GM19438 (cell line): Measurements from ENCODE around the gene VTN.

ENCODE experiments used
- ATAC-seq: cut with Tn5 transposase; IDR thresholded peaks from one replicate; pipeline ENCODE4 v1.9.1; 2021; ENCODE audit warnings: low read depth; ENCODE audit not compliant: unreplicated experiment

VTN gene

DNA sequence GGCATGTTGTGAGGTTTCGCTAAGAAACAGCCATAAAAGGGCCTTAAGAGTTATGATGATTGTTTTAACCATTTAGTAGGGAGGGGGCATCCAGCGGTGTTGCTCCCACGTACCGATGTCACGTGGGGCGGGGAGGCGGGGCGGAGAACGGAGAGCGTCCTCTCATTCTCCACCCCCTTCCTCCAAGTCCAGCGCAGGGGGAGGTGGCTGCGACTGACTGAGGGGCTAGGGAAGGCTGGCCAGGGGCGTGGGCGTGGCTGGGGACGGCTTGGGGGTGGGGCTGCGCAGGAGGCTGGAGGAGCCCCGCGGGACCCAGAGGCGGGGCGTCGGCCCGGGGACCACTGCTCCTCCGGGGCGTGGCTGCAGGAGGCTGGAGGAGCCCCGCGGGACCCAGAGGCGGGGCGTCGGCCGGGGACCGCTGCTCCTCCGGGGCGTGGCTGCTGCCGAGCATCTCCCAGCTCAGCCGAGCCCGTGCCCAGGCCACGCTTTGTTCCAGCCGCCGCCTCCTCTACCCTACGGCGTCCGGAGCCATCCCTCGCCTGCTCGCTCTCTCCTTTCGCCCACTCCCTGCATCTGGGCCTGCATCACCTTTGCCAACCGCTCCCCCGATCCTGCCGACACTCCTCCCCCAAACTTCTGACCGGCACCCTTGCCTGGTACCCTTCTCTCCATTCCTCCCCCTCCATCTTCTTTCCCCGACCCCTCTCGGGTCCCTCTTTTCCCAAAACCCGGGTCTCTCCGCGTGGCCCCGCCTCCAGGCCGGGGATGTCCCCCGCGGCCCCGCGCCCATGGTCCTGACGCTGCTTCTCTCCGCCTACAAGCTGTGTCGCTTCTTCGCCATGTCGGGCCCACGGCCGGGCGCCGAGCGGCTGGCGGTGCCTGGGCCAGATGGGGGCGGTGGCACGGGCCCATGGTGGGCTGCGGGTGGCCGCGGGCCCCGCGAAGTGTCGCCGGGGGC, 1.4 kb upstream of the VTN start, which contains the start of gene SARM1:
TSS of gene SARM1 (plus strand) at position 450 of the 958 bp plus-strand sequence. CDS start at position 789, 339 bp downstream.
- peak; percentile 65 for ATAC-seq

DNA sequence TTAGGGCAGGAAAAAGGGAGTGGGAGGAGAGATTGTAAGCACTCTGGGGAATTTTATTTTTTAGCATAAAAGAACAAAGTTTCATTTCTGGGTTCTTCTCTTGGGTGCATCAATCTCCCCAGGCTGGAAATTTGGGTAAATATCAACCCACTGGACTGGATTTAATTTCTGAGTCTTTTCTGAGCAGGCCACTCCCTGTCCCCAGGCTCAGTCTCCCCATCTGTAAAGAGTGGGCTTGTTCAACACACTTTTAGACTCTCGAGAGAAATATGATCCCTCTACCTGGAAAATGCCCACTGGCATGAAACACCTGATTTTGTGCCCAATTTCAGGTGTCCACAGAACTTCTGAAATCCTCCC, 617 bp upstream of the VTN start:
- no peak for ATAC-seq

DNA sequence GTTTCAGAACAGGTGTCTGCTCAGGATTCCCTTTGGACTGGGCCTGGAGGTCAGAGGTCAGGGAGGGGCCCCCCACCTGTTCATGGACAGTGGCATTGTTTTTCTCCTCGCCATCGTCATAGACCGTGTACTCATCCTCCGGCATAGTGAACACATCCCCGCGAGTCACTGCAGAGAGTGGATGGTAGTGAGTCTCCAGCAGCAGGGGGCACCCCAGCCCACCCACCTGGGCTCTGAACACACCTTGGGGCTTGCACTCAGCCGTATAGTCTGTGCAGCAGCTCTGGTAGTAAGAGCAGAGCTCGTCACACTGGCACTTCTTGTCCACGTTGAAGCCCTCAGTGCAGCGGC, 448 bp downstream of the VTN start:
- ATAC-seq = no peak

DNA sequence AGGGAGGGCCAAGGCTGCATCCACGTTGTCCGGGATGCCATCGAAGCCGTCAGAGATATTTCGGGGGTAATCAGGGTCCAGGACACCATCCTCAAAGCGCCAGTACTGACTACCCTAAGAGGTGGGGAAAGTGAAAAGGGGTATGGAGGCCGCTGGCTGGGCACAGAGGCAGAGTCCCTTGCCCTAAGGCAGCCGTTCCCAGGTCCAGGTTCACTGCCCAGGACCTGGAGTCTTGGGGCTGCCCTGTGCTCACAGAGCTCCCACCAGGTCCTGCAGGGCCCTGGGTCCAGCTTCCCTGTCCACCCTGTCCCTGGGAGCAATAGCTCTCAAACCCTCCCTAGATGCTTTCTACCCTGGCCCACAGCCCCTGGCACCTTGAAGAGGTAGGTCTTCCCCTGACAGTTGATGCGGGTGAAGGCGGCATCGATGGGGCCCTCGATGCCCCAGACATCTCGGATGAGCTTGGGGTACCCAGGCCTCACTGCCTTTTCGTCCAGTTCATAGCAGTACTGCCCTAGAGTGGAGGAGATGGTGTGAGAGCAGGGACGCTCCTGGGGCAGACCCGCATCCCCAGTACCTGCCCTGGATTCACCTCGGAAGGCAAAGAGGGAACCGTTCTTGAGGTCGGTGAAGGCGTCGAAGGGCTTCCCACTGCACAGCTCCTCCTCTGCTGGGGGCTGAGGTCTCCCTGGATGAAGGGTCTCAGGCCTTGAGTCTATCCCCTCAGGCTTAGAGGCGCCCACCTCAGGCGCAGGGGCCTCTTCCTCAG, 1.0 kb downstream of the VTN start:
- no peak for ATAC-seq

DNA sequence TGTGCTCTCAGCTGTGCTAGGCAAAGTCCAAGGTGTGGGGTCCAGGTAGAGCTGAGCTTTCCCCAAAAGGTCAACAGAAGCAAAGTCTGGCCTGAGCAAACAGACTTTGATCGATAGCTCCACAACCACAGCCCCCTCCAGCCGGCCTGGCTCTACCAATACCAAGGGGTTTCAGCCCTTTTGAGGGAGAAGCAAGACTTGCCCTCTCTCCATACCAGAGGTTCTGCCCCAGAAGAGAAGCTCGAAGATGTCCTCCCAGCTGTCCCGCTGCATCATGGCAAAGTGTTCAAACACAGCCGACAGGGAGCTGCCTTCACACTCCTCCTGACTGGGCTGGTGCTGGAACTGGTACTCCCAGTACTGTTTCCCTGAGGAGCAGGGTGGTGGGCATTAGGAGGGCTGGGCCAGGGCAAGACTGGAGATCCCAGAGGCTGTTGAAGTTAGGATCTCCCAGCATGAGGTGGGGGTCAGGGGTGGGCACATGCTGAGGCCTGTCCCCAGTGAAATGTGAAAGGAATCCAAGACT, 1.7 kb downstream of the VTN start:
- no peak for ATAC-seq

DNA sequence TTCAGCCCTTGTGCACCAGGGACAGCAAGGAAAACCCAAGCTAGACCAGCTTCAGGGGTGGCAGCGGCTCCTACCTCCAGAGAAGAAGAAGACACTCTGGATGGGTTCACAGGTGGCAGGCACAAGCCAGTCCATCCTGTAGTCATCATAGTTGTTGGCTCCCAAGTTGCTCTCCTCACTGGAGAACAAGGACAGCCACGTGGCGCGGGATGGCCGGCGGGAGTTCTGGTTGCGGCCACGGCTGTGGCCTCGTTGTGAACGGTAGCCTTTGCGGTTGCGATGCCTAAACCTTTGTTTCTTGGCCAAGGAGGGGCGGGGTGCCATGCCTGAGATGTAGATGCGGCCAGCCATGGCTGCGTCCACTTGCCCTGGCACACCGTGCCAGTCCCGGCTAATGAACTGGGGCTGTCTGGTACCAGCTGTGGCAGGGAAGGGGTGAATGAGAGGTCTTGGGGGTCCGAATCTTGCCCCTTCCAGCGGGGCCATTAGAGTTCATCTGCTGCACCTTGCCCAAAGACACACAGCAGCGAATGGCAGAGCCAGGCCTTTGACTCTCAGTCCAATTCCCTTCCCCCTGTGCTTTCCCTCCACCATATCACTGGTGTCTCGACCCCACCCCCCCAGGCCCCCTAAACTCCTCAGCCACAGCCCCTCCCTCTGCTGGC, 2.3 kb downstream of the VTN start:
- ATAC-seq = no peak

DNA sequence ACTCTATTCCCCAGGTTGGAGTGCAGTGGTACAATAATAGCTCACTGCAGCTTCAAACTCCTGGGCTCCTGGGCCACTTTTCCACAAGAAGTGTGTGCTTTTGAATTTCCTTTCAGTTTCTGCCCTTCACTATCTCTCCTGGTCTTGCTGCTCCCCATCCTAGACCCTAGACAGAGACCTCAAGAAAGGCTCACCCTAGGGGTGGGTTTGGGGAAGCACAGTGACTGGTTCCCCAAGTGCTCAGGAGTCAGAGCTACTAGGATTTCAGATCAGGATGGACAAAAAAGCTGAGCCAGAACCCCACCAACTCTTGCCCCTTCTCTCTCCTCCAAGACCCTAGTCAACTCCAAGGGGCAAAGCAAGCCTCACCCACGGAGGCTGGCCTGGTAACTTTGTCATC, 3.5 kb downstream of the VTN start:
- no peak for ATAC-seq

DNA sequence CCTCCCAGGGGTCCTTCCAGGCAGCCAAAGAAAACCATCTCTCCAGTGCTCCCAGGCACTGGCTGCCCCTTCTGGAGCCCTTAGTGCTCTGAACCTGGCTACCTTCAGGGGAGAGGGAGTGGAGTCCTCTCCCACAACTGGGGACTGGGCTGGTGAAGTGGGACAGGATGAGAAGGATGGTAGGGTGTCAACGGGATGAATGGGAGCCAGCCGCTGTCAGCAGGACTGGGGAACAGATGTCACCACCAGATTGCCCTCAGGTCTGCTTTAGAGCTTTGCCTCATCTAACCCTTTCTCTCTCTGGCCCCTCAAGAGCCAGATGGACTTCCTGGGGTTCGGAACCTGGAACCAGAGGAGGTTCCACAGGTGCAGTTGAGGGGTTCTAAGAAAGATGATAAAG, 4.6 kb downstream of the VTN start:
- no peak for ATAC-seq

DNA sequence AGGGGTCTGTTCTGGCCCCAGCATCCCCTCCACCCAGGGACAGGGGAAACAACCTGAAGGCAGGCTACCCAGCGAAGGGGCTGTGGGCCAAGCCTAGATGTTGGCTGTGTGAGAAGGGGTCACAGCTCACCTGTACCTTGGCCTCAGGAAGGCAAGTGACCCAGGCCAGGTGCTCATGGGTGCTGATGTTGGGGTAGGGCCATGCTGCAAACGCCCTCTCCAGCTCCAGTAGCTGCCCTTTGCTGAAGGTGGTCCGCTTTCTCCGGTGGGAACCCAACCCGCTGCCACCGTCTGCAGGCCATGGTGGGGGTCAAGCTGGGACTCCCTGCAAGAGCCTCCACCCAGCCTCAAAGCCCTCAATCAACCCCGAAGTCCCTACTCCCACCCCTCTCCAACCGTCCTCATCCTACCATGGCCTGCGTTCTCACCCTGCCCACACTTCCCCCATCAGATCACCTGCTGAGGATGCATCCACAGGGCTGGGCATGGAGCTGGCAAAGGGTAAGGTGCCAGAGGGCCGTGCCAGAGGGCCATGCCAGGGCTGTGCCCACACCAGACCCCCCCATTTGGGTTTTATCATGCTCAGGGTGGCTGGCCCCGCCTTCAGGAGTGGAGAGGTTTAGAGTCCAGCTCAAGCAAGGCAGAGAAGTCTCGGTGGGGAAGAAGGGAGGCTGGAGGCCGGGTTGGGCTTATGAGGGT, 5.3 kb downstream of the VTN start, which contains the start of gene SEBOX:
TSS of gene SEBOX (minus strand) at position 535 of the 699 bp plus-strand sequence. CDS start at position 487, 48 bp downstream.
- ATAC-seq = no peak

DNA sequence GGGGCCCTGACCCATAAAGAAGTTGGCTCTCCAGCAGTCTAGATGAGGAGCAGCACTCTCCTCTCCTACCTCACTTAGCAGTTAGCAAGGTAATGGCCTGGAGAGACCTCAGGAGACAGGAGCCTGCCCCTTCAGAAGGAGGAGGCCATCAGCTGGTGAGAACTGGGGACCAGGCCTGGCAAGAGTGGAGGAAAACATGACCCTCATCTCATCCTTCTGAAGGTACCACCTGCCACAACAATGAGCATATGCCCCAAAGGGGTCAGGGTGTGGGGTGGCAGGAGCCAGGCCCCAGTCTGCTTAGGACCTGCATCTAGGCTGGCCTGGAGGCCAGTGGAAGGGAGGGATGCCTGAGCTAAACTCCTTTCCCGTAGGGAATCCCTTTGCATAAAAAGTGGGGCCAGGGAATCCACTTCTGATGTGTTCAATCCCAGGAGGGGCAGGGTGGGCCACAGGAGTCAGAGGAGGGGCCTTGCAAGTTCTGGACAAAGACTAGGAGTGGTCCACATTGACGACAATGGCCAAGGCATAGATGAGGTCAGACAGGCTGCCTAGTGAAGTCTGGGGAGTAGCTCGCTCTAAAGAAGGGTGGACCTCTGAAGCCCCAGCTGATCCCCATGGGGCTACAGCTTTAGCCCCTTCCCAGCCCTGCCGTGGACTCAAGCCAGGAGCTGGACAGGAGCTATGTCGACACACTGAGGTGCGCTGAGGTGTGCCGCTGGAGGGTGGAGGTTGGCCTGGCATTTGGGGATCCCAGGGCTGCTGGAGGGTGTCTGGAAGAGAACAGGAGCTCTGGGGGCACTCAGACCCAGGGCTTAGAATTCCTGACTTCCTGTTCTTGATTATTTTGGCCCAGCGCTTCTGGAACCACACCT, 6.1 kb downstream of the VTN start:
- ATAC-seq = no peak

DNA sequence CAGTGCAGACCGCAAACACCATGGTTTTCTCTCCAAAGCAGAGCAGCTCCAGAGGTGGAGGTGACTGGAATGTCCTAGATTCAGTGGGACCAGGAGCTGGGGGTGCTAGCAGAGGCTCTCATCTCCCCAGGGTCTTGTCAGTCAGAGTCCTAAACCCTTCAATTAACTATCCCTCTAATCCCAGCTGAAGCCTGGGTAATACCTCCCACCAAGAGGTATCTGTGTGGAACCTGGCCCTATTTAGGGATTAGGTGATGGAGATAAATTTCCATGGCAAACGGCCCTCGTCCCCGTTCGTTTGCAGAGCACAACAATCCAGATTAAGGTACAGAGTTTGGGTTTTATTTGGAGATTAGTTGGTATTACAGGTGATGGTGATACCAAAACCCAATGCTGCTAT, 6.9 kb downstream of the VTN start:
- no peak for ATAC-seq

DNA sequence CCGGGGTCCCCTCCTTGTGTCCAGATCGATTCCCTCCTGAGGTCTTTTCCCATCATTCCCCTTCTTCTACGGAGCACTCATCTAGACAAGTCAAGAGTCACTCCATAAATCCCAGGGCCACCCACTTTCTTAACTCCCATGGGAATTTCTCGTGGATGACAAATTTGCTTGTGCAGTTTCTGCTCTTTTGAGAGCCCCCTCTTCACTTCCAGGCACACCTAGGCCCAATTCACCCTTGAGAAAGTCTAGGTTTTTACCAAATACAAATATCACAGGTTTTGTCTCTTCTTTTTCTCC, 12.3 kb downstream of the VTN start:
- ATAC-seq = no peak

DNA sequence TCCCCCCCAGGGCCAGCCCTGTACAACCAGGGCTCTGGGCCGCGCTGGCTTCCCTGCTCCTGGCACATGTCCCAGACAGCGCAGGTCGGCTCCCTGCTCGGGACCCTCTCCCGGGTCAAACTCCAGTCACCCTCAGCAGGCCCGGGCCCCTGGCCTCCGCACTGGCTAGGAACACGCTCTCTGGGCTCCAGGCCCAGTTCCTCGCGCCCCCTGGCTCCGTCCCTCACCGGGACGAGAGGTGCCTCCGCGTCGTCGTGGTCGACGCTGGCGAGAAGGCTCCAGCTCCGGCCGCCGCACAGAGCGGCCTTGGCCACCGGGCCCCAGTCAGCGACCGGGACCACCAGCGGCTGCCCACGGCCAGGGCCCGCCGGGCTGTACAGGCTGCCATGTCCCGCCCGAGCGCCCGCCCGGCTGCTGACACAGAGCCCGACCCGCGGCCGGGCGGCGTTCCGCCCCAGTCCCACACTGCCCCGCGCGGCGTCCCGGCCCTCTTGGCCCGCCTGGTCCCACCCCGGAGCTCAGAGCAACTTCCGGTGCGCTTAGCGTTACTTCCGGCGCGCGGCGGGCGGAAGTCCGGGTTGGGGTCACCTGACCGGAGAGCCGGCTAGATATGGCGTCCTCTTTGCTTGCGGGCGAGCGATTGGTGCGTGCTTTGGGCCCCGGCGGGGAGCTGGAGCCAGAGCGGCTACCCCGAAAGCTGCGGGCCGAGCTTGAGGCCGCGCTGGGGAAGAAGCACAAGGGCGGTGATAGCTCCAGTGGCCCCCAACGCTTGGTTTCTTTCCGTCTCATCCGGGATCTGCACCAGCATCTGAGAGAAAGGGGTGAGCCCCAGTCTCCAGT, 12.8 kb downstream of the VTN start, which contains the start of gene POLDIP2:
TSS of gene POLDIP2 (minus strand) at position 467 of the 840 bp plus-strand sequence. CDS start at position 388, 79 bp downstream.
- peak; percentile 98 for ATAC-seq

DNA sequence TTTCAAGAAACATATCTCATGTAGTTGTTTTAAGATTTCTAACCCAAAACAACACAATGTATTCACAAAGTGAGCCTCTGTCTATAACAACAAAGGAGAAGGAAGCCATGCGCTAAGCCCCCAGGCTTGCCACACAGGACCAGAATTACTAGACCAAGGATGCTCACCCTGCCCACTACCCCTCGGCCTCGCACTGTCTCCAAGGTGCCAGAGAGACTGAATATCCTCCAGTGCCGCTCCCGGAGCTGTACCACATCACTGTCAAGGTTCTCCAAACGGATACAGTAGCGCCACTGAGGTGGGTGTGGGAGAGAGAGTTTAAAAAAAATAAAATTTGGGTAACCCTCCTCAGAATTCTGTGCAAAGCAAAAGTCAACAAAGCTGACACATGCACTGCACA, 19.8 kb downstream of the VTN start:
- no peak for ATAC-seq

DNA sequence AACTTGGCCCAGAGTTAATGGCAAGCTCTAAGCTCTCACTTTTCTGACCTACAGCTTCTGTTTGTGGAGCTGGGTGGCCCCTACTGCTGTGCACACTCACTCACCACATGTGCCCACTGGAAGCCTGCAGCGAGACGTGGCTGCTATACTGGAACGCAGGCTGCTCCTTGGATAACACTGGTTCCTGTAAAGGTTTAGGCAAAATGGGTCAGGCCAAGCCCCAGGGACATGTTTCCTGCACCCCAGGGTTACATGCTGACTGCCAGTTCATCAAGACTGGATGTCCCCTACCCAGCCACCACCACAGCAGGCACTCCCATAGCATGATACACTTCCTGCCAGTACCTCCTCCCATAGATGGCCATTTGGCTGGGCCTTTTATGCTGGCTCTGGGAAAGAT, 21.1 kb downstream of the VTN start:
- ATAC-seq = no peak

DNA sequence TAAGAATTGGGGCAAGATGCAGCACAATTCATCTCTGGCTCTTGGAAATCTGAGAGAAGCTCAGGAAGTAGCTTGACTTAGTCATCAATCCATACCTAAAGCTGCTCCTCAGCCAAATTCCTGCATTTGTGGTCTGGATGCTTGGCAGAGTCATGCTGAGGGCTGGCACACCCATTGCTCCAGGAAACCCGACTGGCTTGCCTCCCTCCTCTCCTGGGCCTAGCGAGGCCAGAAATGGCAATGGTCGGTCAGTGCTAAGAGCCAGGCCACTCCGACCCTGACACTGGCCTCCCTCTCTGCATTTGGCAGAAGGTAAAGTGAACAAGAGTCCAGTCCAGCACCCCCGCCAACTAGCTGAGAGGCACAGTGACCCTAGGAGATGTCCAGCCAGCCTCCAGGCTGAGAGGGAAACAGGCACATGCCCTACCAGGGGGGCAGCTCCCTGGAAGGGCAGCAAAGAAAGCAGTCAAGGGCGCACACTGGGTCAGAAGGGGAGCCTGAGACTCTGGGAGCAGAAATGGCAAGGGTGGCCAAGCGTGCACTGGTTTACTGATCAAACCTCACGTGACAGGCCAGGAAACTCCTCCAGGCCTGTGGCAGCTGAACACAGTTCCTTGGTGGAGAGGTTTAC, 22.7 kb downstream of the VTN start:
- ATAC-seq = no peak

DNA sequence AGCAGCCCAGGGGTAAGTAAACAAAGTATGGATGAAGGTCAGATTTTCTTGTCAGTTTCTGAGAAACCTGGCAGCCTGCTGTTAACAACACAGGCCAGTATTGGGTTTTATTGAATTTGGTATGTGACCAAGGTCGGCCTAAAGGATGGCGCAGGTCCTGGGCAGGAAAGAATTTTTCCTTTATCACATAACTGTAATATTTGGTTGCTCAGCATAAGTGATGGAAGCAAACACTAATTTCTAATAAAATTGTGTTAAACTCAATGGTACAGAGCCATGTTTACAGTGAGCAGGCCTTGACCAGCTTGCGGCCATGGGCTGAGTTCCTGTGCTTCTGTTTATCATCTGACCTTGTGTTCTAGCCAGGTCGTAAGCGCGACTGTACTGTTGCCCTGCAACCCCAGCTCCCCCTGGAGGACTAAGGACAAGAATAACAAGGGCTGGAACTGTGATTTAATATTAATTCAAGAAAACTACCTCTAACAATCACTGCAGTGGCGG, 23.3 kb downstream of the VTN start:
- ATAC-seq = no peak

DNA sequence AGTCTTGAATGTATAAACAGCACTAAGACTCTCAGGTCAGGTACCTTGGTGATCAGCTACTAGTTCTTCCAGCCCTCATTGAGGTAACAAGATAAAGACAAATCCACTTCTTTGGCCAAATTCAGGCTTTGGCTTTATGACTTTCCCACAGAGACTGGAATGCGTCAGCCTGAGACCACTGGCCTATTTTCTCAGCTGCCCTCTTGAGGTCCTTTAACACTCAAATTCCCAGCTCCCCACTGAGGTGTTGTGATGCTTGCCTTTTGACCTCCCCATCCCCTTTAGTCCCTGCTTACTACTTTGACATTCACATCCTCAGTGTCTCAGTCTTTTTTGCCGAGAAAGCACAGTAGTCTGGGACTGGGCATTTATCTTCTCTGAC, 23.9 kb downstream of the VTN start:
- no peak for ATAC-seq
